Right atrium auricular region (tissue), 2 donors: ENCODE data around the gene BABAM2. TPM values are rescaled to one million over a fixed set of nuclear protein-coding genes. Genes with fewer than 3 reads are reported as not detected.

ENCODE experiments used
- DNase-seq: peaks from one replicate; pipeline ENCODE4 v3.0.0-alpha.2; 2019; ENCODE audit warnings: low spot score
- H3K27ac ChIP-seq, 2 donors: fragments of 200-600 bp; sonication (generic); 1 replicate in 1 of 2; 2 replicates in 1 of 2; pipeline ENCODE4 v1.5.1; 2016 to 2019
- H3K27me3 ChIP-seq, 2 donors: fragments of 200-600 bp; sonication (generic); one replicate each; pipeline versions ENCODE4 v1.5.1 to v1.6.0; 2017 to 2019
- H3K36me3 ChIP-seq: fragments of 200-600 bp; sonication (generic); one replicate; pipeline ENCODE4 v1.5.1; 2016
- H3K4me1 ChIP-seq, 2 donors: fragments of 200-600 bp; sonication (generic); one replicate each; pipeline versions ENCODE4 v1.5.1 to v1.6.0; 2017 to 2019
- H3K4me3 ChIP-seq, 2 donors: fragments of 200-600 bp; sonication (generic); 1 replicate in 1 of 2; 2 replicates in 1 of 2; pipeline ENCODE4 v1.5.1; 2017 to 2019; ENCODE audit warnings: mild to moderate bottlenecking in 1 of 2, moderate library complexity in 1 of 2
- H3K9me3 ChIP-seq, 2 donors: fragments of 200-600 bp; sonication (generic); one replicate each; pipeline ENCODE4 v1.5.1; 2019
- total RNA-seq, 2 donors: library from RNA; depleted of rRNA; stranded (reverse); fragments of >200 nt; gene quantifications; one replicate each; pipeline ENCODE4 v1.1.0, GENCODE V29; 2016
- TF ChIP-seq, protein P1 (sequence below), 2 donors: fragments of 200-600 bp; sonication (generic); IDR thresholded peaks; one replicate each; pipeline ENCODE4 v1.5.1; 2019; ENCODE audit warnings: antibody characterized with exemption in 2 of 2

BABAM2 gene
- total RNA-seq, 2 donors from 2014 or later, result 58.8 to 60.6 TPM

DNA sequence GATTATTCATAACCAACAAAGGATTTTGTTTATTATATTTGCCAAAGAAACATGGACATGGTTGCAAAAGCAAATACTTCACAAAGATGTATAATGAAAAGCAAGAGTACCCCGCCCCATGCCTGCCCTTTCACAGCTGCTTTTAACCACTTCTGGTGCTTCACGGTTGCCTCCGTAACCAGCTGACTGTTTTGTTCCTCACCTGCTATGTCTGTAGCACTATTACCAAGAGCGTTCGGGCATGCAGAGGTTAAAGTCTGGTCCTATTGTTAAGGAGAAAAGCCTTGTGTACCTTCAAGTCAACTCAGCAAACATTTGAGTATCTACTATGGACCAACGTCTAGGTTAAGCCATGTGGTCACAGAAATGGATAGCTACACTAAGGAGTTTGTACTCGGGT is 386.9 kb downstream of the BABAM2 start:
- no peaks in the 10 kb centered on the region for H3K36me3 ChIP-seq
- no peaks in the 10 kb centered on the region for H3K9me3 ChIP-seq
- no peak overlapping the region for H3K4me3 ChIP-seq
- no peaks in the 10 kb centered on the region for H3K27me3 ChIP-seq
- DNase-seq, result no peak
- peaks cover 0 to 27% of the 10 kb centered on the region in 2 donors for H3K4me1 ChIP-seq
- TF ChIP-seq, protein P1, sequence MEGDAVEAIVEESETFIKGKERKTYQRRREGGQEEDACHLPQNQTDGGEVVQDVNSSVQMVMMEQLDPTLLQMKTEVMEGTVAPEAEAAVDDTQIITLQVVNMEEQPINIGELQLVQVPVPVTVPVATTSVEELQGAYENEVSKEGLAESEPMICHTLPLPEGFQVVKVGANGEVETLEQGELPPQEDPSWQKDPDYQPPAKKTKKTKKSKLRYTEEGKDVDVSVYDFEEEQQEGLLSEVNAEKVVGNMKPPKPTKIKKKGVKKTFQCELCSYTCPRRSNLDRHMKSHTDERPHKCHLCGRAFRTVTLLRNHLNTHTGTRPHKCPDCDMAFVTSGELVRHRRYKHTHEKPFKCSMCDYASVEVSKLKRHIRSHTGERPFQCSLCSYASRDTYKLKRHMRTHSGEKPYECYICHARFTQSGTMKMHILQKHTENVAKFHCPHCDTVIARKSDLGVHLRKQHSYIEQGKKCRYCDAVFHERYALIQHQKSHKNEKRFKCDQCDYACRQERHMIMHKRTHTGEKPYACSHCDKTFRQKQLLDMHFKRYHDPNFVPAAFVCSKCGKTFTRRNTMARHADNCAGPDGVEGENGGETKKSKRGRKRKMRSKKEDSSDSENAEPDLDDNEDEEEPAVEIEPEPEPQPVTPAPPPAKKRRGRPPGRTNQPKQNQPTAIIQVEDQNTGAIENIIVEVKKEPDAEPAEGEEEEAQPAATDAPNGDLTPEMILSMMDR (IDR thresholded peaks at IDR 0.05), result no peak
- no peak overlapping the region for H3K27ac ChIP-seq

DNA sequence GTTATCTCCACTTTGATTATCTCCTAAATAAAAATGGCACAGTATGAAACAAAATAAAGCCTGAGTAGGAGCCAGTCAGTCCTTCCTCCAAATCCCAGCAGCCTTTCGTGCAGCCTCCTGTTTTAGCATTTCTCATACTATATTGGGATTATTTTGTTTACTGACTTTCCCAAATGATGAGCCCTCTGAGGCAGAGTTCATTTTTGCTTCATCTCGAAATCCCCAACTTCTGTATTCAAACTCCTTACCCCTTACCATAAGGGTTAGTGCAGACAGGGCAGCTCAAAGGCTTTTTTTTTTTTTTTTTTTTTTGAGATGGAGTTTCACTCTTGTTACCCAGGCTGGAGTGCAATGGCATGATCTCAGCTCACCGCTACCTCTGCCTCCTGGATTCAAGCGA is 388.8 kb downstream of the BABAM2 start:
- no peak for DNase-seq
- TF ChIP-seq, protein P1 (IDR thresholded peaks at IDR 0.05), result no peak
- Histone ChIP-seq H3K27ac (no peak overlapping the region), H3K36me3 (no peaks in the 10 kb centered on the region), H3K4me3 (no peak overlapping the region), H3K27me3 (no peaks in the 10 kb centered on the region), H3K4me1 (peaks cover 0 to 26% of the 10 kb centered on the region in 2 donors), H3K9me3 (no peaks in the 10 kb centered on the region)

DNA sequence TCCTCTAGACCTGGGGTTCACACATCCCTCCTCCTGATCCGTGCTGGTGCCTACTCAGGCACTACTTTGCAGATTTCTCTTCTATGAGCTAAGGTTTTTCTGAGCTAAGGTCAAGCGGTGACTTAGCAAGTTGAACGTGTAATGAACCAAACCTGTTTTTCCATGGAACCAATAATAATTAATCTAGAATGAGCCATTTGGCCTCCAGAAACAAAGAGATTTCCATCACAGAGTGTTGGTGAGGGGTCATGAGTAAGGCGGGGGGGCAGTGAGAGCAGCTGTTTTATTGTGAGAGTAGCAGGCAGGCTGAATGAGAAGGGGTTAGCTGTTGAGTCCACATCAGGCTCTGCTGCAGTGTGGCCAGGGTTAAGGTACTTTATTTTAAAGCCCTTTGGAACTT is 390.1 kb downstream of the BABAM2 start:
- DNase-seq, result no peak
- Histone ChIP-seq H3K27ac (no peak overlapping the region), H3K9me3 (no peaks in the 10 kb centered on the region), H3K4me3 (no peak overlapping the region), H3K27me3 (no peaks in the 10 kb centered on the region), H3K36me3 (no peaks in the 10 kb centered on the region), H3K4me1 (peaks cover 0 to 13% of the 10 kb centered on the region in 2 donors)
- TF ChIP-seq, protein P1 (IDR thresholded peaks at IDR 0.05), result no peak

DNA sequence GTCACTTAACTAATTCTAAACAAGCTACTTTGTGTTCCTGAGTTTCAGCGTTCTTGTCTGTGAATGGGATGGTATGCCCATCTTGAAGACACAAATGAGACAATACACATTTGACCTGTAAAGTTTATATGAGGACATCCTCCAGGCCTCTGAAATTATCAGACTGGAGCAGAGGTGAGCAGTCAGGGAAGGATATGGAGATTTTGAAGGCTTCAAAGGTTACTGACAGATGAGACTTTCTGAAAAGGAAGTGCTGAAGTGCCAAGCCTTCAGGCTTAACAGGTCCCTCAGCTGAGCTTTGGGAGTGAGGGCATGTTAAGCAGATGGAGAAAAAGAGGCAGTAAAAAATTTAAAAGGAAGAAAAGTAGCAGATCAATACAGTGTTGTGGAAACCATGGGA is 391.2 kb downstream of the BABAM2 start:
- H3K4me3 ChIP-seq, result no peak overlapping the region
- TF ChIP-seq, protein P1 (IDR thresholded peaks at IDR 0.05), result no peak
- H3K36me3 ChIP-seq, result no peaks in the 10 kb centered on the region
- peaks cover 0 to 4% of the 10 kb centered on the region in 2 donors for H3K4me1 ChIP-seq
- no peaks in the 10 kb centered on the region for H3K9me3 ChIP-seq
- DNase-seq, result no peak
- H3K27me3 ChIP-seq, result no peaks in the 10 kb centered on the region
- no peak overlapping the region for H3K27ac ChIP-seq

DNA sequence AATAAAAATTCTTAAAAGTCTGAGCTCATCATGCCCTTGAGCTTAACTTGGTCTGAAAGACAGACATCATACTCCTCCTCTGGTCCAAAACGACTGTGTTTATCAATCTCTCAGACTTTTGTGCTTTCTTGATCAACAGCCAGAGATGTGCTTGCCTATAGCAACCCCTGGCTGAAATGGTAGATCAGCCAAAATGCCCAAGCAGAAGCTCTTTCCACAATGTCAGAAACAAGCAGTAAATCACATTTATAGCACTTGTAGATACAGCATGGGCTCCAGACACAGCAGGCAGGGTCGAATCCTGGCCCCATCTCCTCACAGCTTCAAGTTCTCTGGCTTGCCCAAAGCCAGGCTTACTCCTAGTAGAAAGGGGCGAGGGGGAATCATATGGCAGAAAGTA is 391.7 kb downstream of the BABAM2 start:
- TF ChIP-seq, protein P1 (IDR thresholded peaks at IDR 0.05), result no peak
- DNase-seq, result no peak
- Histone ChIP-seq H3K27me3 (no peaks in the 10 kb centered on the region), H3K36me3 (no peaks in the 10 kb centered on the region), H3K4me3 (no peak overlapping the region), H3K4me1 (no peaks in the 10 kb centered on the region), H3K9me3 (no peaks in the 10 kb centered on the region), H3K27ac (no peak overlapping the region)

DNA sequence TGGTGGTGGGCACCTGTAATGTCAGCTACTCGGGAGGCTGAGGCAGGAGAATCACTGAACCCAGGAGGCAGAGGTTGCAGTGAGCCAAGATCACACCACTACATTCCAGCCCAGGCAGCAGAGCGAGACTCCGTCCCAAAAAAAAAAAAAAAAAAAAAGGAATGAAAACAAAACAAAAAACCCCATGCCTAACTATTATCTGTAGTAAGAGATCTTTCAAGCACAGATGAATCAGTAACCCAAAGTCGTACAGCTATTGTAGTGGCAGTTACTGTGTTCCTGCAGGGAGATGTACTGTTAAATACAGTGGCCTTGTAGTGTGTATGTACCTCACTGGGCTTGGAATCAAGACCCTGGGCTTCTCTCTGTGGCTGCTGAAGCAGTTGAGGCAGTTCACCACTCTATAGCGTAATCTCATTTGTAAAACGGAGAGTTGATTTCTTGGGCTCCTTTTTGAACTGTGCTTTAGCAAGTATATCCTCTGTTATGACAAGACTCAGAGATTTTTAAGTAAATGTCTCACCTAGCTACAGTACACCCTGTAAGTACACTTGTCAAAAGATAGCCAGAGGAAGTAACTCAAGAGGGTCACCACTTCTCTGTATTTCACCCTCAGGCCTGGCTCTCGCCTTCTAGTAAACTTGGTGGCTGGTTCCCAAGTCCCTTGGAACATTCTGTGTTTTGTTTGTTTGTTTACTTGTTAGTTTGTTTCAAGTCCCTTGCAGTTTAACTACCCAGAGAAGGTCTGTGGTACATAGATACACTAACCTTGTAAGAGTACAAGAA is 392.5 kb downstream of the BABAM2 start:
- TF ChIP-seq, protein P1 (IDR thresholded peaks at IDR 0.05), result no peak
- Histone ChIP-seq H3K36me3 (no peaks in the 10 kb centered on the region), H3K27me3 (no peaks in the 10 kb centered on the region), H3K4me1 (no peaks in the 10 kb centered on the region), H3K9me3 (no peaks in the 10 kb centered on the region), H3K4me3 (no peak overlapping the region), H3K27ac (no peak overlapping the region)
- no peak for DNase-seq
